Stimulated activated CD4-positive, alpha-beta T cell treated with anti-CD3 and anti-CD28 coated beads, Interleukin-4, amount 100 ng/mL, for 1 hour (primary cell): ENCODE measurements around the gene ELOVL7.
"Not testable (repeated sequence)": the region's sequence is repeated elsewhere in the genome, so short reads cannot be mapped to it uniquely, and the experiment has no call there.

Experiments
- DNase-seq: peaks from one replicate; pipeline ENCODE4 v3.0.0-alpha.2; 2020

Gene ELOVL7

GRCh38 chr5:60843936-60844905 lies at the start of gene ELOVL7:
Gene ELOVL7, minus strand, starts transcription at chr5:60844269. Its CDS starts 56,872 bp downstream, at chr5:60787397.
- DNase-seq = peak; percentile 38

GRCh38 chr5:60893521-60893920 lies 49.5 kb upstream of the ELOVL7 start:
- DNase-seq = no peak

GRCh38 chr5:60891667-60892066 lies 47.6 kb upstream of the ELOVL7 start:
- no peak for DNase-seq

- no peak for DNase-seq
Measured at GRCh38 chr5:60888359-60889061, 44.4 kb upstream of the ELOVL7 start.

- no peak for DNase-seq
Measured at GRCh38 chr5:60887746-60888145, 43.7 kb upstream of the ELOVL7 start.

- no peak for DNase-seq
Measured at GRCh38 chr5:60887096-60887495, 43.0 kb upstream of the ELOVL7 start.

- no peak for DNase-seq
Measured at GRCh38 chr5:60886158-60886557, 42.1 kb upstream of the ELOVL7 start.

GRCh38 chr5:60883229-60883628 lies 39.2 kb upstream of the ELOVL7 start:
- DNase-seq = no peak

GRCh38 chr5:60872892-60873291 lies 28.8 kb upstream of the ELOVL7 start:
- no peak for DNase-seq

- no peak for DNase-seq
Measured at GRCh38 chr5:60870857-60871256, 26.8 kb upstream of the ELOVL7 start.

GRCh38 chr5:60860572-60860971 lies 16.5 kb upstream of the ELOVL7 start:
- not testable (repeated sequence) for DNase-seq

GRCh38 chr5:60856066-60856465 lies 12.0 kb upstream of the ELOVL7 start:
- DNase-seq = no peak

GRCh38 chr5:60852940-60853339 lies 8.9 kb upstream of the ELOVL7 start:
- DNase-seq = no peak

- no peak for DNase-seq
Measured at GRCh38 chr5:60852317-60852716, 8.2 kb upstream of the ELOVL7 start.

- no peak for DNase-seq
Measured at GRCh38 chr5:60851626-60852025, 7.6 kb upstream of the ELOVL7 start.

- no peak for DNase-seq
Measured at GRCh38 chr5:60846298-60846697, 2.2 kb upstream of the ELOVL7 start.

GRCh38 chr5:60843386-60843935 lies 608 bp downstream of the ELOVL7 start:
- no peak for DNase-seq

GRCh38 chr5:60842871-60843385 lies 1.1 kb downstream of the ELOVL7 start:
- DNase-seq = no peak

- DNase-seq = no peak
Measured at GRCh38 chr5:60841361-60841760, 2.7 kb downstream of the ELOVL7 start.

- no peak for DNase-seq
Measured at GRCh38 chr5:60836131-60836530, 7.9 kb downstream of the ELOVL7 start.

- no peak for DNase-seq
Measured at GRCh38 chr5:60835554-60835953, 8.5 kb downstream of the ELOVL7 start.

- no peak for DNase-seq
Measured at GRCh38 chr5:60833520-60833919, 10.5 kb downstream of the ELOVL7 start.

- DNase-seq = no peak
Measured at GRCh38 chr5:60830581-60831127, 13.4 kb downstream of the ELOVL7 start.
